T-helper 22 cell (primary cell): ENCODE data around the gene ITGA3.
A peak's percentile ranks its signal among the peaks of the same experiment; 100 is the strongest.

Experiments used
- DNase-seq: peaks from one replicate; pipeline ENCODE4 v3.0.0-alpha.2; 2020; ENCODE audit warnings: low read depth

ITGA3 gene

GRCh38 chr17:50072130-50072529 is 16.2 kb downstream of the ITGA3 start:
- DNase-seq = no peak

DNA sequence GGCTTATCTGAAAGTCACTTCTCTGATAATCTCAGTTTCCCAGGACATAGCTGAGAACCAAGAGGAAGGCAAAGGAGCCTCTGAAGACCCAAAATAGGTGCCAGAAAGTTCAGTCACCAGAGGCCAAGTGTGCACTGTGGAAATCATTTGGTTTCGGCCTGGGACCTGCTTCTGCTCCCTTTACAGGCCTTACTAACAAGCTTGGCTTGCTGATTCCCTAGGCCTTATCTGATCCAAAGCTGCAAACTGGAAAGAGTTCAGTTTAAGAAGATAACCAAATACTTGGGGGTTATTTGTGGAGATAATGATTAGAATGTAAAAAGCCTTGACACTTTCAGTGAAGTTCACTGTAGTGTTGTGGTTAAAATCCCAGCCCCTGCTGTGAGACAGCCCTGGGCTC is 17.0 kb downstream of the ITGA3 start:
- DNase-seq = no peak

- DNase-seq = no peak
These were observed 18.3 kb downstream of the ITGA3 start for GRCh38 chr17:50074227-50074626.

DNA sequence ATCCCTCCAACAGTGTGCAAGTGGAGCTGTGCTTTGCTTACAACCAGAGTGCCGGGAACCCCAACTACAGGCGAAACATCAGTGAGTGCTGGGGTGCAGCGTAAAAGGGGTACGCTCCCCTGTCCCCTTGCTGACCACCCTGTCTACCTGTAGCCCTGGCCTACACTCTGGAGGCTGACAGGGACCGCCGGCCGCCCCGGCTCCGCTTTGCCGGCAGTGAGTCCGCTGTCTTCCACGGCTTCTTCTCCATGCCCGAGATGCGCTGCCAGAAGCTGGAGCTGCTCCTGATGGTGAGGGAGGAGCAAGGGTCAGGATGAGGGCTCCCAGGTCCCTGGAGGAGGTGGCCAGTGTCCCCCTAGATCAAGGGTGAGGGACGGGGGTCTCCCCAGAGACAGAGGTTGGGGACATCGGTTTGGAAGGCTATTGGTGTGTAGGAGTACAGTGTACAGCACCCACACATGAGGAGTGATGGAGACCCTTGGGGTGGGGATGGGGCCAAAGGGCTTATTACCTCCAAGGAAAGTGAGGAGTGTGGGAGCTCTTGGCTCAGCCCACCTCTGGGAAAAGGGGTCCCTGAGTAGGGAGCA is 19.6 kb downstream of the ITGA3 start:
- DNase-seq = no peak

- no peak for DNase-seq
These were observed 20.3 kb downstream of the ITGA3 start for GRCh38 chr17:50076221-50076590.

DNA sequence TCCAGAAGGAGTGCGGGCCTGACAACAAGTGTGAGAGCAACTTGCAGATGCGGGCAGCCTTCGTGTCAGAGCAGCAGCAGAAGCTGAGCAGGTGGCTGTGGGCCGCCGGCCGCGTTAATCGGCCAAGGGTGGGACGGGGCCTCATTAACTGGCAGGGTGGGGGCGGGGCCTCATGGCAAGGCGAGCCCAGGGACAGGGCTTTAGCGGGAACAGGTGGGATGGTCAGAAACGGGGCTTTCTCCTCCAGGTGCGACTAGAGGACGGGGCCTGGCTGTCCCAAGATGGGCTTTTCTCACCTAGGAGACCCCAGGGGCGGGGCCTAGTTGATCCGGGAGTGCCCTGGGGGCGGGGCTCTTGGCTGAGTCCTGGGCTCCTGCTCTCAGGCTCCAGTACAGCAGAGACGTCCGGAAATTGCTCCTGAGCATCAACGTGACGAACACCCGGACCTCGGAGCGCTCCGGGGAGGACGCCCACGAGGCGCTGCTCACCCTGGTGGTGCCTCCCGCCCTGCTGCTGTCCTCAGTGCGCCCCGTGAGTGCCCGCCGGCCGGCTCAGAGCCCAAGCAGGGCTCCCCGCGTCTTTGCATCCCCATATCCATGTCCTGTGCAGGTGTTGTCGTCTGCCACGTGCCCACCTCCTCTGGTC is 20.8 kb downstream of the ITGA3 start:
- no peak for DNase-seq

DNA sequence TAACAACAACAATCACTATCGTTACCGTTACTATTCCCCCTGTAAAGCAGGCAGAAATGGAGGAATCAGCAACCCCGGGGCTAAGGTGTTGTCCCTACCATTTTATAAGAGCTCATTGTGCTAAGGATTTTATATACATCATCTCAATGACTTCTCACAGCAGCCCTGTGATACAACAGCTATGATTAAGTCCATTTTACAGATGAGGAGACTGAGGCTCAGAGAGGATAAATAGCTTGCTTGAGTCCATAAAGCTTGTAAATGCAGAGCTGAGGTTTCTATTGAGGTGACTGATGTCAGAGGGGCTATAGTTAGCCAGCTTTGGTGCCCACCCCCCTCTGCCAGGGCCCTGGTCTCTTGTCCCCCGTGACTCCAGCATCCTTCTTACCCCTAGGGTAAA is 22.5 kb downstream of the ITGA3 start:
- no peak for DNase-seq

GRCh38 chr17:50079334-50080095 is 23.6 kb downstream of the ITGA3 start:
- DNase-seq = no peak

GRCh38 chr17:50080096-50080480 is 24.2 kb downstream of the ITGA3 start:
- no peak for DNase-seq

DNA sequence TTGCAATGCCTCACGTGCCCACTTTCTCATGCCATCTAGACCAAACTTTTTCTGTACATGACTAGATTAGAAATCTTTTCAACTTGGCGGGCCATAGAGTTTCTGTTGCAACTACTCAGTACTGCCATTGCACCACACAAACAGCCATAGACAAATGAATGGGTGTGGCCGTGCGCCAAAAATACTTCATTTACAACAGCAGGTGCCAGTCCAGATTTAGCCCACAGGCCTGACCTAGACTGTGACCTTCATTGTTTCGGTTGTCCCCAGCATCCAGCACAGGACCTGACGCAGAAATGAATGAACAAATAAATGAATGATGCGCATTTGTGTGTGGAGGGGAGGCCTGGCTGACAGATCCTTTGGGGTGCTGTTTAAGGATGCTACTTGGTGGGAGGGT is 24.9 kb downstream of the ITGA3 start:
- no peak for DNase-seq

GRCh38 chr17:50081757-50082156 is 25.8 kb downstream of the ITGA3 start:
- DNase-seq = no peak

DNA sequence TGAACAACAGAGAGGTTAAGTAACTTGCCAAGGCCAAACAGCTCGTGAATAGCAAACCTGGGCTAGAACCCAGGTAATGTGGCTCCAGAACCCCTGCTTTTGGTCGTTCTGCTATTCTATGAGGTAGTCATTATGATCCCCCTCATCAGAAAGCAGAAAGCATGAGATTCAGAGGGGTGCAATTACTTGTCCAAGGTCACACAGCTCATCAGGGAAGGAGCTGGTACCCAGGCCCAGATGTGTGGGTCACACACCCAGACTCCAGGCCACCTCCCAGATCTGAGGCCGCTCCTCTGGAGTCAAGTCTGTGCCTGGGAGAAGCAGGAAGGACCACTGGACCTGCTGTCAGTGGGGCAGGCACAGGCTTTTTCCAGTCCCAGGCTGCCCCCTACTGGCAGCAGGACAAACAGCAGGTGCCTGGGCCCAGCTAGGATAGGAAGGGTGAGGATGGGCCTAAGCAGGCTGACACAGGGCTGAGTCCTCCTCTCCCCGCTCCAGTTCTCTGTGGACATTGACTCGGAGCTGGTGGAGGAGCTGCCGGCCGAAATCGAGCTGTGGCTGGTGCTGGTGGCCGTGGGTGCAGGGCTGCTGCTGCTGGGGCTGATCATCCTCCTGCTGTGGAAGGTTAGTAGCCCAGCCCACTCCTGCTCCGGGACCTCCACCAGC is 31.5 kb downstream of the ITGA3 start:
- peak; percentile 38 for DNase-seq

DNA sequence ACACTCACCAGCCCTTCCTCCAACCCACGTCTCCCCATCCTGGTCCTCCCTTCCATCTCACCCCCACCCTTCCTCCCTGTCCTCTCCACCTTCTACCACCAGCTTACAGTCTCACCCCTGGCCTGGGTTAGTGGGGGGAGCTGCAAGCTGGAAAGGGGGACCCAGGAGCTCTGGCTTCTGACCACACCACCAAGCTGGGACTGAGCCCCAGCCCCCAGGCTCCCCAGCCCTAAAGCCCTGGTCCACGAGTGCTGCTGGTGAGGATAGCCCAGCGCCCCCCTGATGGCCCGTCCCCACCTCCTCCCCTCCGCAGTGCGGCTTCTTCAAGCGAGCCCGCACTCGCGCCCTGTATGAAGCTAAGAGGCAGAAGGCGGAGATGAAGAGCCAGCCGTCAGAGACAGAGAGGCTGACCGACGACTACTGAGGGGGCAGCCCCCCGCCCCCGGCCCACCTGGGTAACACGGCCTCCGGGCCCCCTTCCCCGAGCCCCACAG is 32.0 kb downstream of the ITGA3 start:
- no peak for DNase-seq

DNA sequence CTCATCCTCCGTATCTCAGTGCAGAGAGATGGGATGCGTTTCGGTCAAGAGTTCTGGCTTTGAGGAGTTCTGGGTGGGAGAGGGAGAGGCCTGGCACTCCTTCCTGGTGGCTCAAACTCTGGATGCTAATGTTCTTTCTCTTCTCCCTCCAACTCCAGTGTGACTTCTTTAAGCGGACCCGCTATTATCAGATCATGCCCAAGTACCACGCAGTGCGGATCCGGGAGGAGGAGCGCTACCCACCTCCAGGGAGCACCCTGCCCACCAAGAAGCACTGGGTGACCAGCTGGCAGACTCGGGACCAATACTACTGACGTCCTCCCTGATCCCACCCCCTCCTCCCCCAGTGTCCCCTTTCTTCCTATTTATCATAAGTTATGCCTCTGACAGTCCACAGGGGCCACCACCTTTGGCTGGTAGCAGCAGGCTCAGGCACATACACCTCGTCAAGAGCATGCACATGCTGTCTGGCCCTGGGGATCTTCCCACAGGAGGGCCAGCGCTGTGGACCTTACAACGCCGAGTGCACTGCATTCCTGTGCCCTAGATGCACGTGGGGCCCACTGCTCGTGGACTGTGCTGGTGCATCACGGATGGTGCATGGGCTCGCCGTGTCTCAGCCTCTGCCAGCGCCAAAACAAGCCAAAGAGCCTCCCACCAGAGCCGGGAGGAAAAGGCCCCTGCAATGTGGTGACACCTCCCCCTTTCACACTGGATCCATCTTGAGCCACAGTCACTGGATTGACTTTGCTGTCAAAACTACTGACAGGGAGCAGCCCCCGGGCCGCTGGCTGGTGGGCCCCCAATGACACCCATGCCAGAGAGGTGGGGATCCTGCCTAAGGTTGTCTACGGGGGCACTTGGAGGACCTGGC is 33.3 kb downstream of the ITGA3 start:
- no peak for DNase-seq

DNA sequence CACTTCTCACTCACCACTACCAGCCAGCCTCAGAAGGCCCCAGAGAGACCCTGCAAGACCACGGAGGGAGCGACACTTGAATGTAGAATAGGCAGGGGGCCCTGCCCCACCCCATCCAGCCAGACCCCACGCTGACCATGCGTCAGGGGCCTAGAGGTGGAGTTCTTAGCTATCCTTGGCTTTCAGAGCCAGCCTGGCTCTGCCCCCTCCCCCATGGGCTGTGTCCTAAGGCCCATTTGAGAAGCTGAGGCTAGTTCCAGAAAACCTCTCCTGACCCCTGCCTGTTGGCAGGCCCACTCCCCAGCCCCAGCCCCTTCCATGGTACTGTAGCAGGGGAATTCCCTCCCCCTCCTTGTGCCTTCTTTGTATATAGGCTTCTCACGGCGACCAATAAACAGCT is 34.2 kb downstream of the ITGA3 start:
- no peak for DNase-seq

DNA sequence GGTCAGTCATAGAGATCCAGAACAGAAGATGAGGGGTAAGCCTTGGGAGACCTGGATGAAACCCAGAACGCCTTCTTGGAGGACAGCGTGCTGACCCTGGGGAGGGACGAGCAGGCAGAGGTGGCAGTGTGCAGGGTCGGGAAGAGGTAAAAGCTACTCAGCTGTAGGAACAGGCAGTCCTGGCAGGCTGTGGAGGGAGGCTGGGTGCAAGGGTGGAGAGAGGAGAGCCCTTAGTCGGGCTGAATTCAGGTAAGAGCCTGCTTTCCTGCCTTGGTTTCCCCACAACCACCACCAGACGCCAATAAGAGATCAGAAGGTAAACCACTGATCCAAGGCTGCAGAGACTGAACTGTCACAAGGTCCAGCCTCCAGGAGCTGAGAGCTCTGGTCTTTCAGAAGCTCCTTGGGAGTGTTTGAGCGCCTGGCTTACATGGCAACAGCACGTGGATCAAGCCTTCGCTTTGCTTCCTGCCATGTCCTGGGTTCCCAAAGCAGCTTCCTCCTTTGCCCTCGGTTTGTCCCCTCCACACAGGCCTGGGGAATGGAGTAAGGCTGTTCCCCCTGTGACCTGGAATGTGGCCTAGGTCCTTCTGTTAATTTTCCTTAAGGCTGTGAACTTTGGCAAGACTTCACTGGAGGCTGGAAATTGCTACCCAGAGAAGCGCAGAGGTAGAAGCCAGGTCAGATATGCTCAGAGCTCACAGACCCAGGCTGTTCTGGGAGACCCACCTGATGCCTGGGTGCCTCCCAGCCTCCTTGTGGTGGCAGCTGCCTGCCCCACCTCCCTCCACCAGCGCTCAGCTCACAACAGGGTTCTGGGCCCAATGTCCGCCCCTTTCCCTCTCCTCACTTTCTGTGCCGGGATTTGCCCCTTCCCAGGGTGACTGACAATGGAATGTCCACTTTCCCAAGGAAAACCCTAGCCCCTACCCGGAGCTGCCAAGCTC is 35.3 kb downstream of the ITGA3 start:
- DNase-seq = no peak

DNA sequence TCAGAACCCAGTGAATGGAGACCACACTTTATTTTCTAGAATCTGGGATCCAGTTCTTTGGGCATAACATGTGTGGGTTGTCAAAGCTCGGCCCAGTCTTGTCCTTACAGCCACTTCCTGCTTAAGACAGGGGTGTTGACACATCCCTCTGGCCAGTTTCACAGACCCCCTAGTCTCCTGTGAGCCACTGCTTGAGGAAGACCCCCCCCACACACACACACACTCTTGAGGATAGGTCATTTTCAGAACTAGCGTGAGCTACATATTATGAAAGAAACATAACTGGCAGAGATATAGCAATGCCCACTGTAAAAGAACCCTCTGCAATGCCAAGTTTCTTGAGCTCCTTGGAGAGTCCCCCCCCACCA is 36.0 kb downstream of the ITGA3 start:
- DNase-seq = no peak

DNA sequence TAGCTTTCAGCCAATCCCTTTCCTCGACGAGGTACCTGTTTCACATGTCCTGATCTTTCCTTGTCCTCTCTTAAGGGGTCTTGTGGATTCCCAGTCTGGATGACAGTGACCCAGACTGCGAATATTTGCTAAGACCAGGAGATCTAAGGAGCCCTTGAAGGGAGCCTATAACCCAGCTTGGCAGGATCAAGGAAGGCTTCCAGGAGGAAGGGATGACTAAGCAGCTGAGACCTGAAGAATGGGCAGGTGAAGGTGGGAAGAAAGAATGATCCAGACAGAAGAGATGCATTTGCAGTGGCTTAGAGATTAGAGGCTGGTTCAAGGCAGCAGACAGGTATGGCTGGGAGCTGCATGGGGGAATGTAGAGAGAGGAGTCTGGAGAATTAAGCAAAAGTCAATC is 37.3 kb downstream of the ITGA3 start:
- DNase-seq = no peak

DNA sequence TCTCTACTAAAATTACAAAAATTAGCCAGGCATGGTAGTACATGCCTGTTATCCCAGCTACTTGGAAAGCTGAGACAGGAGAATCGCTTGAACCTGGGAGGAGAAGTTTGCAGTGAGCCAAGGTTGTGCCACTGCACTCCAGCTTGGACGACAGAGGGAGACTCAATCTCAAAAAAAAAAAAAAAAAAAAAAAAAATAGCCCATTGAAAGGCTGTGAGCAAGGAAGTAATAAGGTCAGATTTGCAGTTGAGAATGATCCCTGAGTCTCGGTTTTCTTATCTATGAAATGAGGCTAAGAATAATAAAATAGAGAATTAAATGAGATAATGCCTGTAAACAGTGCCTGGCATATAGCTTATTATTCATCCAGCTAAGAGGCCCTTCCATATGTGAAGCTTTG is 37.9 kb downstream of the ITGA3 start:
- no peak for DNase-seq

DNA sequence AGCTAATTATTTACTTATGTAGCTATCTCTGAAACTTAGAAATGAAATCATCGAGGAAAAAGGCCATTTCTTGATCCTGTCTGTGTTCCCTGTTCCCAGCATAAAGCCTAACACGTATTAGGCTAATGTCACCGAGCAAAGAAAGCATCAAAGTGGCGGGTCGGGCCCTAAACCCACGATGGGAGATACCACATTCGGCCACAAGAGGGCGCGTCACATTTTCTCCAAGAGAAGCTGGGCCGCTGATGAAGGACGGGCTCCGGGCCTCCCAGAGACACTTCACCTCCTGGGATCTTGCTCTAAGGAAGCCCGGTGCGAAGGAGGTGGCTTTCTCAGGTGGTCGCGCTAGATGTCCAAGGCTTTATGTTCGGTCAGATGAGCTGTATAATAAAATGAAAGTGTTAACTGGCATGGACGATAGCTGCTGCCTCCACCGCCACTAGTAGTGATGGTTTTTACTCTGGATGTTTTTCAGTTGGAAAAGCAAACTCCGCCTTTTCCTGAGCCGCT is 38.4 kb downstream of the ITGA3 start:
- peak; percentile 69 for DNase-seq
